HG02943 (cell line): ENCODE data around the gene PTH2R.
"Not testable (repeated sequence)": the region's sequence is repeated elsewhere in the genome, so short reads cannot be mapped to it uniquely, and the experiment has no call there.

Source experiments
- ATAC-seq: cut with Tn5 transposase; IDR thresholded peaks from one replicate; pipeline ENCODE4 v1.9.1; 2021; ENCODE audit warnings: mild to moderate bottlenecking, low read depth, moderate library complexity; ENCODE audit not compliant: unreplicated experiment

Gene PTH2R

GRCh38 chr2:208482453-208483015 is 75.9 kb downstream of the PTH2R start:
- ATAC-seq = not testable (repeated sequence)

DNA sequence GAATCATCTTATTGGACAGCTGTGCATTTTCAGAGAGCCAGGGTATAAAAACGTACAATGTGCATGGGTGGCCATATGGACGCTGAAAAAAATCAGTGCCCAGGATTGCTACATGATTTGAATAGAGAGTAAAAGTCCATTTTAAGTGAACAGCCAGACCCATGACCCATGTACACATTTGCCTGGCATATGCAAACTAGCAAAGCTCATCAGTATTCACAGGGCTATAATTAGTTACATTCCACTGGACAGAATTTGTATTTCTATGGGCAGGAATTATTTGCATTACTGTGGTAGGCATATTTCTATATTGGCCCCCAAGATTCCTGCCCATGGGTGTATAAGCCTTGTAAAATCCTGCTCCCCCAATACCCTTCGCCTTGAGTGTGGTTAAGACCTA is 78.8 kb downstream of the PTH2R start:
- no peak for ATAC-seq

DNA sequence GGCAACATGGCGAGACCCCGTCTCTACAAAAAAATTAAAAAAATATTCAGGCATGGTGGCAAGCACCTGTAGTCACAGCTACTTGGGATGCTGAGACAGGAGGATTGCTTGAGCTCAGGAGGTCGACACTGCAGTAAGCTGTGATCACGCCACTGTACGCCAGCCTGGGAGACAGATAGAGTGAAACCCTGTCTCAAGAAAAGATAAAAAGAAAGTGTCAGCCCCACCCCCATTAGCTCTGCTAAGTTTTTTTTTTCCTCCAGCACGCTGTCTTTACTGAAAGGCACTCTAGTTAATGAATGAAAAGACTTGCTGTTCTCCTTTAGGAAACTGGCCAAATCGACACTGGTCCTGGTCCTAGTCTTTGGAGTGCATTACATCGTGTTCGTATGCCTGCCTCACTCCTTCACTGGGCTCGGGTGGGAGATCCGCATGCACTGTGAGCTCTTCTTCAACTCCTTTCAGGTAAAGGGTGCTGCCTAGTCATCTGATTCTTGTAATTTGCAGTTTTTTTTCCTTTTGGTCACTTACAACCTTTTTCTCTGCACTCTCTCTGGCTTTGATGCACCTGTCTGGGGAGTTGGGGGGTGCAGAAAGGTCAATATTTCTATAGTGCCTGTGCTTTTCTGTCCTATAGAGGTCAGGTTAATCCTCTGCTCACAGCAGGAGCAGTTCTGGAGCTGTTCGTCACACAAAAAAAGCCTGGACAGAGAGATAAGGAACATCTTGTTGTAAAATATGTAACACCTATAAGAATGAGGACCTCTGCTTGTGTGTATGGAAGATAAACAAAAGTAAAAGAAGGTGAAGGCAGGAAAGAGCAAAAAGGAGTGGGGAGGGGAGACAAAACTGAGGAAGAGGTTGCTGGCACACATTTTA is 82.3 kb downstream of the PTH2R start:
- ATAC-seq = no peak

DNA sequence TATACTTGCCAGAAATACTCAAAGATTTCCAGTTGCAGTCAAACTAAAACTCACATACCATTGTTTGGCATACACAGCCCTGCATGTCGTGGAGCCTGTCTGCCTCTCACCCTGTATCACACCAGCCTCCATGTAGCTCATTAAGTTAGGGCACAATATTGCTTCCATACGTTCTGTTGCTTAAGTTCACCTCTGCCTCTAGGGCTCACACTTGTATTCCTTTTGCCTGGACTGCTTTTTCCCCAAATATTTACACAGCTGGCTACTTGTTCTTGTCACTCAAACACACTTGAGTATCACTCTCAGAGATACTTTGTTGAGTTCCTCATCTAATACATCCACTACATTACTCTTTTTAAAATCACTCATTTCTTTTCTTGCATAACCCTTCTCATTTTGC is 83.1 kb downstream of the PTH2R start:
- ATAC-seq = no peak

GRCh38 chr2:208490492-208490891 is 83.9 kb downstream of the PTH2R start:
- ATAC-seq = no peak

GRCh38 chr2:208491641-208492040 is 85.0 kb downstream of the PTH2R start:
- ATAC-seq = no peak

DNA sequence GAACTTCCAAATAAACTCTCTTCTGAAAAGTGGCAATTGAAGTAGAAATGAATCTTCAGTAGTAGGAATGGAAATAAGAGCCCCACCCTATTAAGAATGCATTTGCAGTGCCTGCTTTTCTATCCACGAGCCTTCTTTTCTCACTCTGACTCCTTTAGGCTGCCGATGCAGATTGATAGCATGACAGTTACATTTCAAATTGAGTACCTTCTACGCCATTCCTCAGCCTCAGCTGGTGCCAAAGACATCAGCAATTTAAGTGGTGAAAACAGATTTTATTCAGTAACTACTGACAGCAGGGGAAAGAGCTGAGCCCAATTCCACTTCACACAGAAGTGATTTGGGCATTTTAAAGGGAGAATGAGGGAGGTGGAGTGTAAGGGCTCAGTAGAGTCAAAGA is 85.5 kb downstream of the PTH2R start:
- ATAC-seq = no peak

DNA sequence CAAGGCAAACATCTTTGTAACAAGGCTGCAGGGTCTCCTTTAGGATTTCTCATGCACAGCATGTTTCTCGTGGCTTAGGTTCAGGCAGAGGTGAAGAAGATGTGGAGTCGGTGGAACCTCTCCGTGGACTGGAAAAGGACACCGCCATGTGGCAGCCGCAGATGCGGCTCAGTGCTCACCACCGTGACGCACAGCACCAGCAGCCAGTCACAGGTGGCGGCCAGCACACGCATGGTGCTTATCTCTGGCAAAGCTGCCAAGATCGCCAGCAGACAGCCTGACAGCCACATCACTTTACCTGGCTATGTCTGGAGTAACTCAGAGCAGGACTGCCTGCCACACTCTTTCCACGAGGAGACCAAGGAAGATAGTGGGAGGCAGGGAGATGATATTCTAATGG is 86.6 kb downstream of the PTH2R start:
- no peak for ATAC-seq

DNA sequence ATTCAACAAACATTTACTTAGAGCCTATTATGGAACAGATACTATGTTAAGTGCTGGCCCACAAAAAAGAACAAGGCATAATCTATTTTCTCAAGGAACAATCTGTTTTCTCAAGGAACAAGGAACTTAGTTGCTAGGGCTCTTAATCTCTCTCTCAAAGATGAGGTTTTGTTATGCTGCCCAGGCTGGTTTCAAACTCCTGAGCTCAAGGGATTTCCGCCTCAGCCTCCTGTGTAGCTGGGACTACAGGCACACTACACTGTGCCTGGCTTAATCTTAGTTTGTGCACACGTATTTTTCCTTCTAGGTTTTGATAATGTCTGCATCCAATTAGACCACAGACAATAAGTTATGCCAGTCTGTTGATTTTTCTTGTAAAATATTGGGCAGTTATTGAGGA is 89.5 kb downstream of the PTH2R start:
- no peak for ATAC-seq

DNA sequence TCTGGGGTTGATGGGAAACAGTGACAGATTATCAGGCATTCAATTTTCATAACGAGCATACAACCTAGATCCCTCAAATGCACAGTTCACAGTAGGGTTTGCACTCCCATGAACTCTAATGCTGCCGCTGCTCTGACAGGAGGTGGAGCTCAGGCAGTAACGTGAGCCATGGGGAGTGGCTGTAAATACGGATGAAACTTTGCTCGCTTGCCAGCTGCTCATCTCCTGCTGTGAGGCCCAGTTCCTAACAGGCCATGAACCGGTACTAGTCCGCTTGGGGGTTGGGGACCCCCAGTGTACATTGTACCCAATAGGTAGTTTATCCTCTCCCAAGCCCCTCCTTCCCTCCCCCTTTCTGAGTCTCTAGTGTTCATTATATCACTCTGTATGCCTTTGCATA is 94.6 kb downstream of the PTH2R start:
- no peak for ATAC-seq

DNA sequence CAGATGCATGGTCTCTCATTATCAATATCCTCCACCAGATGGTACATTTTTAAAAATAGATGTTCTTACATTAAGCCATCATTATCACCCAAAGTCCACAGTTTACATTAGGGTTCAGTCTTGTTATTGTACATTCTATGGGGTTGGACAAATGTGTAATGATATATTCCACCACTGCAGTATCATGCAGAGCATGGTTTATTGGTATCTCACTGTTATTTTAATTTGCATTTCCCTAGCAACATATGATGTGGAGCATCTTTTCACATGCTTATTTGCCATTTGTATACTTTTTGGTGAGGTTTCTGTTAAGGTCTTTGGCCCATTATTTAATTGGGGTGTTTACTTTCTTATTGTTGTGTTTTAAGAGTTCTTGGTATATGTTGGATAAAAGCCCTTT is 95.7 kb downstream of the PTH2R start:
- ATAC-seq = no peak

DNA sequence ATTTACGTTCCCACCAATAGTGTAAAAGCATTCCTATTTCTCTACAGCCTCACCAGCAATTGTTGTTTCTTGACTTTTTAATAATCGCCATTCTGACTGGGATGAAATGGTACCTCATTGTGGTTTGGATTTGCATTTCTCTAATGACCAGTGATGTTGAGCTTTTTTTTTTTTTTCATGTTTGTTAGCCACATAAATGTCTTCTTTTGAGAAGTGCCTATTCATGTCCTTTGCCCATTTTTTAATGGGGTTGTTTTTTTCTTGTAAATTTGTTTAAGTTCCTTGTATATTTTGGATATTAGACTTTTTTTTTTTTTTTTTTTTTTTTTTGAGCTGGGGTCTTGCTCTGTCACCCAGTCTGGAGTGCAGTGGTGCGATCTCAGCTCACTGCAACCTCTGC is 98.8 kb downstream of the PTH2R start:
- not testable (repeated sequence) for ATAC-seq

- no peak for ATAC-seq
Observed at GRCh38 chr2:208509586-208509985, 103.0 kb downstream of the PTH2R start.

GRCh38 chr2:208511016-208511415 is 104.4 kb downstream of the PTH2R start:
- no peak for ATAC-seq

DNA sequence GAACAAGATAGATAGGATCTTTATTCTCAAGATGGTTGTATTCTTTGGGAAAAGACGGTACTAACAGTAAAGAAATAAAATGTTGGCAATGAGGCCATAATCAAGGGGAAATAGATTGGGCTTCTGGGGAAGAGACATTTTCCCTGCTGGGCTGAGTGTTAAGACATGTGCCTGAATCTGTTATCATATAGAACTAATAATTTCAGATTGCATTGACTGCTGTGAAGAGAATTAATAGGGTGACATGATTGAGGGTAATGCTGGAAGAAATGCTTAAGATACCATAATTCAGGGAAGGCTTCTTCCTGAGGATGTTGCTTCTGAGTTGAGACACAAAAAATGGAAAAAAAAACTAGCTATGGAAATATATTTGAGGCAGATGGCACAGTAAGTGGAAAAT is 105.0 kb downstream of the PTH2R start:
- no peak for ATAC-seq

- no peak for ATAC-seq
Observed at GRCh38 chr2:208515099-208515498, 108.5 kb downstream of the PTH2R start.

GRCh38 chr2:208523069-208523468 is 116.5 kb downstream of the PTH2R start:
- not testable (repeated sequence) for ATAC-seq

DNA sequence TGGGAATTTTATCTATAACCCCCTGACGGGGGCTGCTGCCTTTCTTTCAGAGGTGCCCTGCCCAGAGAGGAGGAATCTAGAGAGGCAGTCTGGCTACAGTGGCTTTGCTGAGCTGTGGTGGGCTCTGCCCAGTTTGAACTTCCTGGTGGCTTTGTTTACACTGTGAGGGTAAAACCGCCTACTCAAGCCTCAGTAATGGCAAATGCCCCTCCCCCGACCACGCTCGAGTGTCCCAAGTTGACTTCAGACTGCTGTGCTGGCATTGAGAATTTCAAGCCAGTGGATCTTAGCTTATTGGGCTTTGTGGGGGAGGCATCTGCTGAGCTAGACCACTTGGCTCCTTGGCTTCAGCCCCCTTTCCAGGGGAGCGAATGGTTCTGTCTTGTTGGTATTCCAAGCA is 118.6 kb downstream of the PTH2R start:
- ATAC-seq = not testable (repeated sequence)

DNA sequence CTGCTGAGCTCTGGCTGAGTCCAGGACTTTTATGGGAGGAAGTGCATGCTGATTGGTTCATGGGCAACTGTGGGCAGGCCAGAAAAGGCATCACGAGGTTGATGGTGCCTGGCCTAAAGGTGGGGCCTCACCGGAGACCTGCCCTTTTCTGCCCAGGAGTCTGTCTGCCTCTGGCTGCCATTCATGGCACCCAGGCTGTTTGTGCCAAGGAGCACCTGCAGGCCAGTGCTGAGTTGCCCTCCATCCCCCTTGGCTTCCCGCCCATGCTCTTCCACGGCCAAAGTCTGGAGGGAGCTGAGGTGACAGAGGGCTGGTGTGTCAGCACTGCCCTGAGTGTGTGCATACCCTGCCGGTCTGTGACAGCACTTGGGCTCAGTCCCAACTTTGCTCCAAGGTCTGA is 123.2 kb downstream of the PTH2R start:
- no peak for ATAC-seq

DNA sequence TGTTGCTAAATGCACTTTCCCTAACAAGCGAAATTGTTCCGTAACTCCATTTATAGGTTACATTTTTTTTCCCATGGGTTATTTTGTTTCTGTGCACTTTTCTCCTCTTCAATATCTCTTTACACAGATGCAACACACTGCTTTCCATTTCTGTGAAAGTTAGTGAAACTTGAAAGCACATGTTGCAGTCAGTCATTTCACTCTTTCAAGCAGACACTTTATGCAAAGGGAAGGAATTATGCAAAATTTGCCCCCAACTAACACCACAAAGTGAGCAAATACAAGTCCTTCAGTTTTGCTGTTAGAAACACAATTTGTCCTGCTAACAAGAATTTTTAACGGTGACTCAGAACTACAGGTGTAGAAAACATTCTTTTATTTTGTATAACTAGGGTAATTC is 124.8 kb downstream of the PTH2R start:
- ATAC-seq = no peak

- ATAC-seq = not testable (repeated sequence)
Observed at GRCh38 chr2:208535578-208535977, 129.0 kb downstream of the PTH2R start.

DNA sequence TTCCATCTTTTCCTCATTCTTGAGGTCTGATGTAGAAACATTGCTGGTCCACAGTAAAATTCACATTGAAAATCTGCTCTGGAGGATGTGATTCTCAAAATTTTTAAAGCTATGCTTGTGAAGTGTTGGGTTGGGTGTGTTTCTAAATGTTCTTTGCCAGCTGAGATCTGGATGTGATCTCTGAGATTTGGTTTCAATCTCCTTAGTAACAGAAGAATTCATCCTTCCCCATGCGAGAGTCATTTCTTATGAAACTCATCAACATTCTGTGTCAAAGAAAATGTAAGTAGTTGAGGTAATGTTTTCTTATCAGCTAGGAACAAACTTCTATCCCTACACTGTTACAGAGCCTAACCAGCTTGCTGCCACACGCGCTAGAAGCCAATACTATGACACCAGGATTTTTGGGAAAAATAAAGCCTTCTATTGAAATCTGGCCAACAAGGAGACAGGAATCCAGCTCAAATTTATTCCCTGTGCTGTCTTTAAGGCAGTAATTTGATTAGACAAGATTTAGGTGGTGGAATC is 134.9 kb downstream of the PTH2R start:
- no peak for ATAC-seq
